Esophagus squamous epithelium (tissue), 5 donors: ENCODE data around the gene SEBOX. TPM values are rescaled to one million over a fixed set of nuclear protein-coding genes. Genes with fewer than 3 reads are reported as not detected.

Experiments
- DNase-seq: peaks from one replicate; lab custom pipeline; 2025; lab: John Stamatoyannopoulos, UW
- H3K27ac ChIP-seq, 4 donors: fragments of 200-600 bp; sonication (generic); one replicate each; pipeline ENCODE4 v1.5.1; 2016 to 2019; ENCODE audit warnings: mild to moderate bottlenecking in 1 of 4
- H3K27me3 ChIP-seq, 4 donors: fragments of 200-600 bp; sonication (generic); 1 replicate in 3 of 4; 2 replicates in 1 of 4; pipeline versions ENCODE4 v1.5.1 to v1.6.0; 2017 to 2021; ENCODE audit warnings: antibody characterized with exemption in 1 of 4
- H3K36me3 ChIP-seq, 3 donors: fragments of 200-600 bp; sonication (generic); one replicate each; pipeline ENCODE4 v1.5.1; 2016 to 2019
- H3K4me1 ChIP-seq, 3 donors: fragments of 200-600 bp; sonication (generic); one replicate each; pipeline ENCODE4 v1.5.1; 2017 to 2019
- H3K4me3 ChIP-seq, 4 donors: fragments of 200-600 bp; sonication (generic); 1 replicate in 3 of 4; 2 replicates in 1 of 4; pipeline ENCODE4 v1.5.1; 2016 to 2019; ENCODE audit warnings: mild to moderate bottlenecking in 2 of 4, moderate library complexity in 1 of 4
- H3K9me3 ChIP-seq, 3 donors: fragments of 200-600 bp; sonication (generic); one replicate each; pipeline ENCODE4 v1.5.1; 2016 to 2019
- CTCF ChIP-seq, 6 experiments: fragments of 450-650 bp in 4 of 6; fragments of 200-600 bp in 2 of 6; sonication (generic) in 2 of 6; IDR thresholded peaks; one replicate each; pipeline ENCODE4 v1.5.1; 2016 to 2019; ENCODE audit warnings: antibody characterized with exemption in 6 of 6, mild to moderate bottlenecking in 4 of 6, moderate library complexity in 4 of 6
- POLR2A ChIP-seq, 4 donors: fragments of 450-650 bp; IDR thresholded peaks; one replicate each; pipeline ENCODE4 v1.6.1; 2017; ENCODE audit warnings: antibody characterized with exemption in 4 of 4, mild to moderate bottlenecking in 4 of 4, moderate library complexity in 3 of 4
- WGBS, 2 donors: methylation state at CpG; one replicate each; pipeline ENCODE4 v1.1.5; 2018; 5-methylcytosine and 5-hydroxymethylcytosine counted together
- intact Hi-C: fragments of 100-400 bp; cut with DNase I; formaldehyde crosslinking; loops from one replicate; pipeline ENCODE4 v1.15.0; 2022
- total RNA-seq, 4 donors: library from RNA; depleted of rRNA; stranded (reverse); fragments of >200 nt; gene quantifications; one replicate each; pipeline ENCODE4 v1.1.0, GENCODE V29; 2016
- donor health status: DM: yes; HTN: yes; CAD: no.

Gene SEBOX
- total RNA-seq, 4 donors from 2014 or later, result not detected

DNA sequence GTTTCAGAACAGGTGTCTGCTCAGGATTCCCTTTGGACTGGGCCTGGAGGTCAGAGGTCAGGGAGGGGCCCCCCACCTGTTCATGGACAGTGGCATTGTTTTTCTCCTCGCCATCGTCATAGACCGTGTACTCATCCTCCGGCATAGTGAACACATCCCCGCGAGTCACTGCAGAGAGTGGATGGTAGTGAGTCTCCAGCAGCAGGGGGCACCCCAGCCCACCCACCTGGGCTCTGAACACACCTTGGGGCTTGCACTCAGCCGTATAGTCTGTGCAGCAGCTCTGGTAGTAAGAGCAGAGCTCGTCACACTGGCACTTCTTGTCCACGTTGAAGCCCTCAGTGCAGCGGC lies 4.7 kb upstream of the SEBOX start:
- Histone ChIP-seq H3K27ac (peak overlapping the region in 2 of 4 donors; percentile 78 to 80), H3K27me3 (peaks cover 0 to 10% (median 0%) of the 10 kb centered on the region in 4 donors), H3K4me3 (no peak overlapping the region), H3K36me3 (peaks cover 0 to 8% (median 0%) of the 10 kb centered on the region in 3 donors), H3K4me1 (peaks cover 12 to 36% (median 17%) of the 10 kb centered on the region in 3 donors), H3K9me3 (no peaks in the 10 kb centered on the region)
- intact Hi-C loops, result no loop called here
- 52% methylated on average over 5 of the region's 10 CpGs; no CpG with 5 or more reads in 1 of the 2 donors for WGBS, 2 donors
- TF ChIP-seq CTCF (IDR thresholded peaks at IDR 0.05) (no peak), POLR2A (IDR thresholded peaks at IDR 0.05) (no peak)
- no peak for DNase-seq

- Histone ChIP-seq H3K27ac (no peak overlapping the region), H3K9me3 (no peaks in the 10 kb centered on the region), H3K27me3 (peaks cover 0 to 10% (median 0%) of the 10 kb centered on the region in 4 donors), H3K4me3 (no peak overlapping the region), H3K36me3 (peaks cover 0 to 14% (median 0%) of the 10 kb centered on the region in 3 donors), H3K4me1 (peaks cover 12 to 36% (median 17%) of the 10 kb centered on the region in 3 donors)
- TF ChIP-seq POLR2A (IDR thresholded peaks at IDR 0.05) (no peak), CTCF (IDR thresholded peaks at IDR 0.05) (no peak)
- intact Hi-C loops, result no loop called here
- no peak for DNase-seq
- 64 to 80% methylated on average over 2 to 5 of the region's 23 CpGs for WGBS, 2 donors
Observed at GRCh38 chr17:28368915-28369683, 4.1 kb upstream of the SEBOX start.

DNA sequence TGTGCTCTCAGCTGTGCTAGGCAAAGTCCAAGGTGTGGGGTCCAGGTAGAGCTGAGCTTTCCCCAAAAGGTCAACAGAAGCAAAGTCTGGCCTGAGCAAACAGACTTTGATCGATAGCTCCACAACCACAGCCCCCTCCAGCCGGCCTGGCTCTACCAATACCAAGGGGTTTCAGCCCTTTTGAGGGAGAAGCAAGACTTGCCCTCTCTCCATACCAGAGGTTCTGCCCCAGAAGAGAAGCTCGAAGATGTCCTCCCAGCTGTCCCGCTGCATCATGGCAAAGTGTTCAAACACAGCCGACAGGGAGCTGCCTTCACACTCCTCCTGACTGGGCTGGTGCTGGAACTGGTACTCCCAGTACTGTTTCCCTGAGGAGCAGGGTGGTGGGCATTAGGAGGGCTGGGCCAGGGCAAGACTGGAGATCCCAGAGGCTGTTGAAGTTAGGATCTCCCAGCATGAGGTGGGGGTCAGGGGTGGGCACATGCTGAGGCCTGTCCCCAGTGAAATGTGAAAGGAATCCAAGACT lies 3.4 kb upstream of the SEBOX start:
- TF ChIP-seq POLR2A (IDR thresholded peaks at IDR 0.05), result no peak
- TF ChIP-seq CTCF (IDR thresholded peaks at IDR 0.05), result no peak
- Histone ChIP-seq H3K27ac (no peak overlapping the region), H3K4me3 (no peak overlapping the region), H3K27me3 (peaks cover 0 to 10% (median 0%) of the 10 kb centered on the region in 4 donors), H3K36me3 (peaks cover 0 to 21% (median 0%) of the 10 kb centered on the region in 3 donors), H3K4me1 (peaks cover 12 to 32% (median 17%) of the 10 kb centered on the region in 3 donors), H3K9me3 (no peaks in the 10 kb centered on the region)
- no peak for DNase-seq
- intact Hi-C loops, result no loop called here
- 65% methylated on average over 2 of the region's 5 CpGs; no CpG with 5 or more reads in 1 of the 2 donors for WGBS, 2 donors

GRCh38 chr17:28367641-28368305 lies 2.8 kb upstream of the SEBOX start:
- no peak for DNase-seq
- peaks cover 6 to 26% (median 13%) of the 10 kb centered on the region in 3 donors for H3K4me1 ChIP-seq
- H3K9me3 ChIP-seq, result no peaks in the 10 kb centered on the region
- H3K27me3 ChIP-seq, result peaks cover 0 to 10% (median 0%) of the 10 kb centered on the region in 4 donors
- no peak overlapping the region for H3K4me3 ChIP-seq
- TF ChIP-seq CTCF (IDR thresholded peaks at IDR 0.05) (no peak), POLR2A (IDR thresholded peaks at IDR 0.05) (no peak)
- H3K27ac ChIP-seq, result no peak overlapping the region
- 80% methylated on average over 1 of the region's 21 CpGs for WGBS, 2 donors
- H3K36me3 ChIP-seq, result peaks cover 0 to 27% (median under 1%) of the 10 kb centered on the region in 3 donors
- intact Hi-C loops, result no loop called here
